Esophagus squamous epithelium (tissue), 4 donors: Measurements from ENCODE around the gene SLC9A8.

Experiments used
- POLR2A ChIP-seq, 4 donors: fragments of 450-650 bp; IDR thresholded peaks; one replicate each; pipeline ENCODE4 v1.6.1; 2017; ENCODE audit warnings: antibody characterized with exemption in 4 of 4, mild to moderate bottlenecking in 4 of 4, moderate library complexity in 3 of 4
- TF ChIP-seq, protein P1 (sequence below), 6 experiments: fragments of 450-650 bp in 4 of 6; fragments of 200-600 bp in 2 of 6; sonication (generic) in 2 of 6; IDR thresholded peaks; one replicate each; pipeline ENCODE4 v1.5.1; 2016 to 2019; ENCODE audit warnings: antibody characterized with exemption in 6 of 6, mild to moderate bottlenecking in 4 of 6, moderate library complexity in 4 of 6

DNA sequence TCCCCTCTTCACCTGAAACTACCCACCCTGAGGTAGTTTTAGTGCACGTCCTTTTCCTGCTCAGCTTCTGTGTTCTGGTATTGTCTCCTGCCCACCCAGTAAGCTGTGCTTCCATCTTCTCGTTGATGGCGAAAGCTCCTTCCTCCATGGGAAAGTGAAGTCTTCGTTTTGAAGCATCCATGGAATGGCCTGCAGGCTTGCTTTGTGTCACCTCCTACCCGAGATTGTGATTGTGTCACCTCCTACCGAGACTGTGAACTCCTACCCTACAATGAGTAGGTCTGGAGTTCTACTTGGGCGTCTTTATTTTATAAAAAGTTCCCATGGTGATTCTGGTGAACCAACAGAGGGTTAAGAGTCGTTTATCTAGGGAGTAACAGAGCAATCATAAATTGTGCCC, 25.9 kb downstream of the SLC9A8 start:
- no peak for TF ChIP-seq POLR2A (IDR thresholded peaks at IDR 0.05)
- TF ChIP-seq, protein P1, sequence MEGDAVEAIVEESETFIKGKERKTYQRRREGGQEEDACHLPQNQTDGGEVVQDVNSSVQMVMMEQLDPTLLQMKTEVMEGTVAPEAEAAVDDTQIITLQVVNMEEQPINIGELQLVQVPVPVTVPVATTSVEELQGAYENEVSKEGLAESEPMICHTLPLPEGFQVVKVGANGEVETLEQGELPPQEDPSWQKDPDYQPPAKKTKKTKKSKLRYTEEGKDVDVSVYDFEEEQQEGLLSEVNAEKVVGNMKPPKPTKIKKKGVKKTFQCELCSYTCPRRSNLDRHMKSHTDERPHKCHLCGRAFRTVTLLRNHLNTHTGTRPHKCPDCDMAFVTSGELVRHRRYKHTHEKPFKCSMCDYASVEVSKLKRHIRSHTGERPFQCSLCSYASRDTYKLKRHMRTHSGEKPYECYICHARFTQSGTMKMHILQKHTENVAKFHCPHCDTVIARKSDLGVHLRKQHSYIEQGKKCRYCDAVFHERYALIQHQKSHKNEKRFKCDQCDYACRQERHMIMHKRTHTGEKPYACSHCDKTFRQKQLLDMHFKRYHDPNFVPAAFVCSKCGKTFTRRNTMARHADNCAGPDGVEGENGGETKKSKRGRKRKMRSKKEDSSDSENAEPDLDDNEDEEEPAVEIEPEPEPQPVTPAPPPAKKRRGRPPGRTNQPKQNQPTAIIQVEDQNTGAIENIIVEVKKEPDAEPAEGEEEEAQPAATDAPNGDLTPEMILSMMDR (IDR thresholded peaks at IDR 0.05): no peak
